Activated naive CD4-positive, alpha-beta T cell treated with anti-CD3 and anti-CD28 coated beads for 36 hours (primary cell): ENCODE results near the gene GRM7. TPM values are rescaled to one million over a fixed set of nuclear protein-coding genes. Genes with fewer than 3 reads are reported as not detected.

Source experiments
- CTCF ChIA-PET: fragments of 350-600 bp; sonication (Branson Sonifier 250); formaldehyde crosslinking; loops from one replicate; lab custom pipeline; 2021; ENCODE audit warnings: antibody characterized with exemption; lab: Charles Lee
- DNase-seq: peaks from one replicate; pipeline ENCODE4 v3.0.0-alpha.2; 2020
- H3K27ac Mint-ChIP-seq: one replicate; pipeline ENCODE4 v1.8.0; 2021; ENCODE audit warnings: mild to moderate bottlenecking, mixed read lengths
- H3K27me3 Mint-ChIP-seq: one replicate; pipeline ENCODE4 v1.8.0; 2021; ENCODE audit warnings: low read depth, mixed read lengths
- H3K36me3 Mint-ChIP-seq: one replicate; pipeline ENCODE4 v1.8.0; 2021; ENCODE audit warnings: low read depth, mixed read lengths
- H3K4me1 Mint-ChIP-seq: one replicate; pipeline ENCODE4 v1.8.0; 2021; ENCODE audit warnings: low read depth, mixed read lengths
- H3K4me3 Mint-ChIP-seq: one replicate; pipeline ENCODE4 v1.8.0; 2021; ENCODE audit warnings: mild to moderate bottlenecking, moderate library complexity, mixed read lengths
- H3K9me3 Mint-ChIP-seq: one replicate; pipeline ENCODE4 v1.8.0; 2021; ENCODE audit warnings: mixed read lengths
- intact Hi-C: fragments of 100-400 bp; cut with micrococcal nuclease; formaldehyde crosslinking; loops from one replicate; pipeline ENCODE4 v1.15.1; 2023
- total RNA-seq, 2 experiments: library from RNA; stranded (reverse); gene quantifications; one replicate each; pipeline ENCODE4 v1.2.3, GENCODE V29; 2021

The GRM7 gene
- total RNA-seq, 2 experiments from 2014 or later = not detected

DNA sequence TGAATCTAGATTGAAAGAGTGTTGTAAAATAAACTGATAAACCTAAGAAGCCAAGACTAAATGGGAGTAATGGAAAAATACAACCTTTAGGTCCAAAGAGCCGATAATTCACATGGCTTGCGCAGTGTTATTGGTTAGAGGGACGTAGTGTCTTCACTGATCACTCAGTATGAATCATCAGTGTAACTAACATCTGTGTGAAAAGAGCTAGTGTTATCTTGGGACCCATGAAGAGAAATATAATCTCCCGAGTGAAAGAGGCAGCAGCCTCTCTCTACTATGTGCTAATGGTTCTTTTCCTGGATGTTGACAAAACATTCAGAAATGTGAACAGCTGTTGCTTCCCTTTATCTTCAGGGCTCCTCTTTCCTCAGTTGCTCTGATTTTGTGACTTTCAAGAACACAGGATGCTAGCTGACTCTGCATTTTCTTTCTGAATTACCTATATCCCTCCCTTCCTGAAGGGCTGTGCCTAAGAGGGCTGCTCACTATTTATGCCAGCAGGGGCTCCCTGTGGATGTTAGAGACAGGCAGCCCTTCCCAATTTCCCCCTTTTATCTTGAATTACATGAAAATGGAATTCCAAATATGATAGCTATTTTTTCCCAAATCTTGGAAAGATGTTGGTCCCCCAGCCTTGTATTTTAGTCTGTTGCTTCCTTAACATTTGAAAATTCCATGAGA, 128.8 kb downstream of the GRM7 start:
- Mint-ChIP-seq H3K4me1 (no peaks in the 10 kb centered on the region), H3K9me3 (peaks cover 6% of the 10 kb centered on the region), H3K4me3 (no peak overlapping the region), H3K27ac (no peak overlapping the region), H3K36me3 (no peaks in the 10 kb centered on the region), H3K27me3 (no peaks in the 10 kb centered on the region)
- no peak for DNase-seq
- intact Hi-C loops = no loop called here
- CTCF ChIA-PET = no interaction called here

DNA sequence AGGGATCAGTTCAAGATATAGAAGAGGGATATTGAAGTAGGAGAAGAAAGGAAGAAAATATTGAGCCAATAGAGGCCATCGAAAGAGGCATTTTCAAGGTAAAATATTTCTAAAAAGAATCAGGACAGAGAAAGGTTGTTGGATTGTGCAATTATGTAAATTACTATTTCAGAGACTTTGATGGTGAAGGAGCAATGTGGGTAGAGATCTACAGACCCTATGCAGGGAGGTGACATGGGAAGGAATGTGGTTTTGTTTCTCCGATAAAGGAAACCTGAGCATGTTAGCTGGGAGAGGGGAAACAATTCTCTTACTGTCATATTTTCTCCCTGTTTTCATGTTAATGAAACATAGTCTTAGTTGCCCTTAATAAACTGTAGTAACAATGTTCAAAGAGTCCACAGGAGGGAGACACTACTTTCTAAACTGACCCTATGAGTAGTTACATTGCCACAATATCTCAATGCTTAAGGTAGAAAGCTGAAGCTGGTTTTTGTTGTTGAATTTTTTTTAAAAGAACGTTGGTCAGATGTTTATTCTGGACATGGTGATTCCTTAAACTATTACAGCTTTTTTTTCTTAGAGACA, 133.3 kb downstream of the GRM7 start:
- intact Hi-C loops = no loop called here

DNA sequence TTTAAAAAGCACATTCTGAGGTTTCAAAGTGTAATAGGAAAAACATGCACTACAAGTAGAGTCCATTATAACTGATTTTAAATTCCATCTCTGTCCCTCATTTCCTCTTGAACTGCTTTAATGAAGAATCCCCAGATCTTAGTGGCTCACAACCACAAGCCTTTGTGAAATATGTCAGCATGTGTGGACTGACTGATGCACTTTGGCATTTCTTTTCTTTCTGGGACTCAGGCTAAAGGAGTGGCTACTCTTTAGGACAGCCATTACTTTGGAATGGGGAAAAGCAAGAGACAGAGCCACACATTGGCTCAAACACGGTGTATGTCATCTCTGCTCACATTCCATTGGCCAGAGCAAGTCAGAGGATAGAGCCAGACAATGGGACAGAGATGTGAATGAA, 139.6 kb downstream of the GRM7 start:
- no peak overlapping the region for H3K27ac Mint-ChIP-seq
- intact Hi-C loops = no loop called here
- CTCF ChIA-PET = interaction anchor here (0.8 kb wide), 1 partner anchor 78 kb away, joined by 3 read pairs; no protein-coding TSS in a partner anchor
- no peak for DNase-seq
- no peaks in the 10 kb centered on the region for H3K27me3 Mint-ChIP-seq
- H3K9me3 Mint-ChIP-seq = peaks cover 15% of the 10 kb centered on the region
- no peaks in the 10 kb centered on the region for H3K4me1 Mint-ChIP-seq
- no peak overlapping the region for H3K4me3 Mint-ChIP-seq
- H3K36me3 Mint-ChIP-seq = no peaks in the 10 kb centered on the region

More for the DNA sequence above, 133.3 kb downstream of the GRM7 start:
- Mint-ChIP-seq H3K27me3 (no peaks in the 10 kb centered on the region), H3K4me1 (no peaks in the 10 kb centered on the region), H3K9me3 (peaks cover 8% of the 10 kb centered on the region), H3K4me3 (no peak overlapping the region), H3K36me3 (no peaks in the 10 kb centered on the region), H3K27ac (no peak overlapping the region)
- CTCF ChIA-PET = no interaction called here
- no peak for DNase-seq

DNA sequence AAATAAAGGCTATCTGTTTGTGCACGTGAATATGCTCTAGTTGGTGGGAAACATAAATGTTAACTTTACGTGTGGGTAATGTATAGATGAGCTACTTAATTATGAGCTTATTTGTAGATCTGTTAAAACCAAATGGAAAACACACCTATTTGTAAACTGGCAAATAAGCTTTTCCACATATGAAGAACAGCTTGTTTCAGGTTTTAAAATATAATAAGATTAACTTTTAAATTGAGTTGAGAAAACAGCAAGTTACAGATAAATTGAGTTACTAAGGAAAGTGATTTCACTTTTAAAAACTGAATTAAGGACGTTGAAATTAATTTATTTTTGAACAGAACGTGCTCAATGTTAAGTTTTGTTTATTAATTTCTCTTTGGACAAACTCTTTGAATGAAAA, 140.5 kb downstream of the GRM7 start:
- DNase-seq = no peak
- Mint-ChIP-seq H3K9me3 (peaks cover 15% of the 10 kb centered on the region), H3K4me1 (no peaks in the 10 kb centered on the region), H3K4me3 (no peak overlapping the region), H3K27ac (no peak overlapping the region), H3K27me3 (no peaks in the 10 kb centered on the region), H3K36me3 (no peaks in the 10 kb centered on the region)
- intact Hi-C loops = no loop called here
- CTCF ChIA-PET = interaction anchor here (0.8 kb wide), 1 partner anchor 79 kb away, joined by 3 read pairs; no protein-coding TSS in a partner anchor

GRCh38 chr3:7015683-7016440, 154.9 kb downstream of the GRM7 start:
- no peak overlapping the region for H3K4me3 Mint-ChIP-seq
- no peak for DNase-seq
- CTCF ChIA-PET = no interaction called here
- H3K27ac Mint-ChIP-seq = no peak overlapping the region
- intact Hi-C loops = no loop called here
- peaks cover 11% of the 10 kb centered on the region for H3K9me3 Mint-ChIP-seq
- peaks cover 3% of the 10 kb centered on the region for H3K27me3 Mint-ChIP-seq
- H3K4me1 Mint-ChIP-seq = no peaks in the 10 kb centered on the region
- no peaks in the 10 kb centered on the region for H3K36me3 Mint-ChIP-seq

DNA sequence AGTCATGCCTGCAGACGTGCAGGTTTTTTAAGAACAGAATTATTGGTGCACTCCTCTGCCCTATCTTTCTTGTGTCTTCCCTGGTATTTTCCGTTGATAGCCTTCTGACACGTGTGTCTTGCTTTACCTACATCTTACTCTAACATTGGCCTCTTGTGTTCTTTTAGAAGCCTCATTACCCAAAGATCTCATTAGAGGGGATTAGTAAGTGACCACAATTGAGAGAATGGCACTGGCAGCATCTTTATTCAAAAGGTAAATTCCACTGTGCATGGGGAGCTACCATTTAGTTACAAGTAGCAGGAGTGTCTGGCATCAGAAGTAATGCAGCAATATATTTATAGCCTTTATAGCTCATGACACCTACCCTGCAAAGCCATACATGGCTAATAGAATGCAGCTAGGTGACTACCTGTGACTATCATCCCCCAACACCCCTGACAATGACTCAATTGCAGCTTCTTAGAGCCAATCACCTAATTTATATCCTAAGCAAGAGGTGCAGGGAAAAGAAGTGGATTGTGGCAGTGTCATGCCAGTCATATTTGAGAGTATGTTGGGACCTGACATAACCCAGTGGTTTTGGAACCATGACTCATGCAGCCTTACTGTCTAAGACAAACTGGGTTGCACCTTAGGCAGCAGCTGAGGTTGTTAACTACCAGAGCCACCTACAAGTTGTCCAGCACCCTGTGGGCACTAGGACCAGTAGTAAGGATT, 164.8 kb downstream of the GRM7 start:
- H3K4me1 Mint-ChIP-seq = no peaks in the 10 kb centered on the region
- CTCF ChIA-PET = no interaction called here
- intact Hi-C loops = no loop called here
- no peak overlapping the region for H3K27ac Mint-ChIP-seq
- no peak for DNase-seq
- no peaks in the 10 kb centered on the region for H3K27me3 Mint-ChIP-seq
- no peaks in the 10 kb centered on the region for H3K36me3 Mint-ChIP-seq
- H3K9me3 Mint-ChIP-seq = no peaks in the 10 kb centered on the region
- H3K4me3 Mint-ChIP-seq = no peak overlapping the region

DNA sequence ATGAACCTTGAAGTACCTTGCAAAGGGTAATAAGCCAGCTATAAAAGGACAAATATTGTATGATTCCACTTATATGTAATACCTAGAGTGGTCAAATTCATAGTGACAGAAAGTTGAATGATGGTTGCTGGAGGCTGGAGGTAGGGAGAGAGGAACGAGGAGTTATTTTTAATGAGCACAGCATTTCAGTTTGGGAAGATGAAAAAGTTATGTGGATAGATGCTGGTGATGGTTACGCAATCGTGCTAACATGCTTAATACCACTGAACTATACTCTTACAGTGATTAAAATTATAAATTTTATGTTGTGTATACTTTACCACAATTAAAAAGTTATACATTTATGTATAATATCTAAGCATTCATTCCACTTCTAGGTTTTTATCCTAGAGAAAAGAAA, 168.6 kb downstream of the GRM7 start:
- H3K27me3 Mint-ChIP-seq = no peaks in the 10 kb centered on the region
- H3K4me3 Mint-ChIP-seq = no peak overlapping the region
- peaks cover 2% of the 10 kb centered on the region for H3K9me3 Mint-ChIP-seq
- no peak for DNase-seq
- H3K27ac Mint-ChIP-seq = no peak overlapping the region
- H3K4me1 Mint-ChIP-seq = no peaks in the 10 kb centered on the region
- intact Hi-C loops = no loop called here
- no peaks in the 10 kb centered on the region for H3K36me3 Mint-ChIP-seq
- CTCF ChIA-PET = no interaction called here

- no peak for DNase-seq
- intact Hi-C loops = no loop called here
- CTCF ChIA-PET = no interaction called here
Observed at GRCh38 chr3:7038394-7038793, 177.5 kb downstream of the GRM7 start.

DNA sequence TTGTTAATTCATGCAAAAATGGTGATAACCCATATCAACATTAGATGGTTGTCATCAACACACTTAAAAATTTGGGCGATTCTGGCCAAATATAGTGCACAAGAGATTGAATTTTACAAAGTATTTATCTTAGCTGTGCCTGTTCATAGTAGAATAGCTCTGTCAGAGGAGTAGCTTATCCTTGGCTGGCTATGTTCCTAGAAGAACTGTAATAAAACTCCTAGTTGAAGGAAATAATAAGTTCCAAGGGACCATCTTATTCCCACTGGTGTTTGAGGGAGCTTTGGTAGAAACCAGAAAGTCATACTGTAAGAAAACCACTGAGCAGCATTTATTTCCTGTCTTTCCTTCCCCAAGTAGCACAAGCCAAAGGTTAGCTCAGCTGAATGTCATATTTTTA, 201.8 kb downstream of the GRM7 start:
- Mint-ChIP-seq H3K36me3 (no peaks in the 10 kb centered on the region), H3K4me3 (no peak overlapping the region), H3K4me1 (no peaks in the 10 kb centered on the region), H3K27ac (no peak overlapping the region), H3K27me3 (no peaks in the 10 kb centered on the region), H3K9me3 (peaks cover 13% of the 10 kb centered on the region)
- intact Hi-C loops = no loop called here
- DNase-seq = no peak
- CTCF ChIA-PET = no interaction called here

More at GRCh38 chr3:7038394-7038793, 177.5 kb downstream of the GRM7 start:
- Mint-ChIP-seq H3K27me3 (no peaks in the 10 kb centered on the region), H3K36me3 (no peaks in the 10 kb centered on the region), H3K4me1 (no peaks in the 10 kb centered on the region), H3K9me3 (peaks cover 7% of the 10 kb centered on the region), H3K27ac (no peak overlapping the region), H3K4me3 (no peak overlapping the region)

DNA sequence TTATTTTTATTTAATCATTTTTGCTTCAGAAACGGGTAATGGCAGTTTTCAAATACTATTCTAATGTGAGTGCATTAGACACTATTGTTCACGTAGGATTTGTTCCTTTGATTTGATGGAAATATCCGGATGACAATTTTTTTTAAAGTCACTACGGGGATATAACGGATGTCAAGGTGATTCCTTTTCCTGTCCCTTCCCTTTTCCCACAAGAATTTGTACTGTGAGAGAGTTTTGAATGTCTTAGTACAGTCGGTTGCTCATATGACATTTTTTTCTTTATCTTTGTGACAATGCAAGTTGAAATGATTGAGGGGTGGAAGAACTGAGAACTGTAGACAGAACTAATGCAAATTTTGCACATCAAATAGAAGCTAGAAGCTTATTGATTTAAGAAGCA, 209.5 kb downstream of the GRM7 start:
- H3K4me1 Mint-ChIP-seq = no peaks in the 10 kb centered on the region
- CTCF ChIA-PET = no interaction called here
- H3K4me3 Mint-ChIP-seq = no peak overlapping the region
- no peaks in the 10 kb centered on the region for H3K36me3 Mint-ChIP-seq
- no peaks in the 10 kb centered on the region for H3K27me3 Mint-ChIP-seq
- H3K9me3 Mint-ChIP-seq = peaks cover 6% of the 10 kb centered on the region
- no peak for DNase-seq
- no peak overlapping the region for H3K27ac Mint-ChIP-seq
- intact Hi-C loops = no loop called here

- CTCF ChIA-PET = no interaction called here
Observed at GRCh38 chr3:7074217-7074616, 213.3 kb downstream of the GRM7 start.

GRCh38 chr3:7075117-7075516, 214.2 kb downstream of the GRM7 start:
- H3K36me3 Mint-ChIP-seq = no peaks in the 10 kb centered on the region
- intact Hi-C loops = no loop called here
- H3K27ac Mint-ChIP-seq = no peak overlapping the region
- H3K9me3 Mint-ChIP-seq = no peaks in the 10 kb centered on the region
- no peak for DNase-seq
- no peaks in the 10 kb centered on the region for H3K27me3 Mint-ChIP-seq
- no peak overlapping the region for H3K4me3 Mint-ChIP-seq
- no peaks in the 10 kb centered on the region for H3K4me1 Mint-ChIP-seq
- CTCF ChIA-PET = no interaction called here

More at GRCh38 chr3:7074217-7074616, 213.3 kb downstream of the GRM7 start:
- no peaks in the 10 kb centered on the region for H3K4me1 Mint-ChIP-seq
- H3K27me3 Mint-ChIP-seq = no peaks in the 10 kb centered on the region
- H3K9me3 Mint-ChIP-seq = no peaks in the 10 kb centered on the region
- intact Hi-C loops = no loop called here
- no peak overlapping the region for H3K27ac Mint-ChIP-seq
- H3K36me3 Mint-ChIP-seq = no peaks in the 10 kb centered on the region
- DNase-seq = no peak
- no peak overlapping the region for H3K4me3 Mint-ChIP-seq
